Putamen (tissue), 1 donor: Measurements from ENCODE around the gene FTCDNL1.

ENCODE experiments used
- DNase-seq: peaks from one replicate; pipeline ENCODE4 v3.0.0-alpha.2; 2016; ENCODE audit warnings: low spot score

The FTCDNL1 gene

GRCh38 chr2:199850718-199851500 lies at the start of gene FTCDNL1:
FTCDNL1 (minus strand) TSS chr2:199851192; CDS start chr2:199848962, 2,230 bp downstream.
- peak; percentile 87 for DNase-seq

GRCh38 chr2:199896617-199897016 lies 45.6 kb upstream of the FTCDNL1 start:
- no peak for DNase-seq

- no peak for DNase-seq
Observed at GRCh38 chr2:199895406-199895805, 44.4 kb upstream of the FTCDNL1 start.

DNA sequence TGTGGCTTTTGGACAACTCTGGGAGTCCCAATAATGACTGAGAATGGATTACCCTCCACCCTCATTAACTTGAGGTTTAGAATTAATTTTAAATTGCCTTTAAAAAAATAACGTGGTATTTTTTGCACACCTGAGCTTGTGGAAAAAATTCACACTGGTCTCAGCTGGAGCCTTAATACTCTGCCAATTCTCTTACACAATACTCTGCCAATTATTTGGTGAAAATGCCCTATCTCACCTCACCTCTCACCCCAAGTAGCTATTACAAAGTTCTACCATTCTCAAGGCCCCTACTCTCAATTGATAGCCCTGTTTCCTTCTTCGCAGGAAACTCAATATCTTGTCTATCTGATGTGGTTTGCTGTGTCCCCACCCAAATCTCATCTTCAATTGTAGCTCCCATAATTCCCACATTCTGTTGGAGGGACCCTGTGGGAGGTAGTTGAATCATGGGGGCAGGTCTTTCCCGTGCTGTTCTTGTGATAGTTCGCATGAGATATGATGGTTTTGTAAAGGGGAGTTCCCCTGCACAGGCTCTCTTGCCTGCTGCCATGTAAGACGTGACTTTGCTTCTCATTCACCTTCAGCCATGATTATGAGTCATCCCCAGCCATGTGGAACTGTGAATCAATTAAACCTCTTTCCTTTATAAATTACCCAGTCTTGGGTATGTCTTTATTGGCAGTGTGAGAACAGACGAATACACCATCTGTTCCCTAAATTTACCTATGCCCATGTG lies 32.7 kb upstream of the FTCDNL1 start:
- DNase-seq: no peak

DNA sequence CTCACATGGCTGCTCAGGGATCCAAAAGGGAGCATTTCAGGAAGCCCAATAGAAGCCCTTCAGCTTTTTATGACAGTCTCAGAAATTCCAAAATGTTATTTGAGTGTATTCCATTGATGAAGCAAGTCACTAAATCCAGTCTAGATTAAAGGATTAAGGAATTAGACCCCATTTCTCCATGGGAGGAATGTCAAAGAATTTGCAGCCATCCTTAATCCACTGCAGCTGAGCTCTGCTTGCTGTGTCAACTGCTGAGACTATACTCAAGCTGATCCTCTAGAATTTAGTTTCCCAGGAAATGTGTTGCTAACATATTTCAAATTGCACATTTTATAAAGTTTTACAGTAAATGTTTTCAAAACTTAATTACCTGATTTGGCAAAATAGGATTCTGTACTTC lies 31.7 kb upstream of the FTCDNL1 start:
- no peak for DNase-seq

- DNase-seq: no peak
Observed at GRCh38 chr2:199875400-199875799, 24.4 kb upstream of the FTCDNL1 start.

- DNase-seq: no peak
Observed at GRCh38 chr2:199874209-199874608, 23.2 kb upstream of the FTCDNL1 start.

GRCh38 chr2:199870581-199870980 lies 19.6 kb upstream of the FTCDNL1 start:
- DNase-seq: no peak

DNA sequence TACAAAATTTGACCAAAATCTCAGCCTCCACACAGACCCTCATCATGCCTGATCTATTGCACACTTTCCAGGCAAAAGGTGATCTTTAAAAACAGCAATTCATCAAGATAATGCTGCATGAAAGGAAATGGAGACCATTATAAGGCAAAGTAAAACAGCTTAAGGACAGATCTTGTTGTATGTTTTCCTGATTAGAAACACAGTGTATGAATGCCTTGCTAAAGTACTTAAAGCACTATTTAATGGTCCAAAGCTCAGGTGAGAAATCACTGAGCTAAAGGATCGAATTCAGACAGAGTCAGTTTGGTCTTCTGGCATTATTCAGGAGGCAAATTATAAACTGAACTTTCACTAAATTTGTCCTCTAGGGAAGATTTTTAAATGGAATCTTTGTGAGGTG lies 18.7 kb upstream of the FTCDNL1 start:
- no peak for DNase-seq

- DNase-seq: no peak
Observed at GRCh38 chr2:199869227-199869541, 18.2 kb upstream of the FTCDNL1 start.

GRCh38 chr2:199868431-199869226 lies 17.6 kb upstream of the FTCDNL1 start:
- DNase-seq: no peak

DNA sequence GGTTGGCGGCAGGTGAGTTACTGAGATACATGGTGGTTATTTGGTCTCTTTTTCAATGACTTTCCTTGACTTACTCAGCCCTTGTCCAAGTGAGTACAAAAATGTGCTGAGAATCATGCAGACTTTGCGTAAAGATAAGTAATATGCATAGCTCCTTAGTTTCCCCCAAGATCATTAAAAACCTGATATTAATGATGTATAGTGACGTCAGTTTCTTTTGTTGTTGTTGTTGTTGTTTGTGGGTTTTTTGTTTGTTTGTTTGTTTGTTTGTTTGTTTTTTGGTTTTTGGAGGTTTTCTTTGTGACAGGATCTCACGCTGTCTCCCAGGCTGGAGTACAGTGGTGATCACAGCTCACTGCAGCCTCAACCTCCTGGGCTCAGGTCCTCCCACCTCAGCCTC lies 14.9 kb upstream of the FTCDNL1 start:
- no peak for DNase-seq

GRCh38 chr2:199862788-199863187 lies 11.8 kb upstream of the FTCDNL1 start:
- no peak for DNase-seq

- DNase-seq: peak; percentile 36
Observed at GRCh38 chr2:199861132-199861774, 10.3 kb upstream of the FTCDNL1 start.

GRCh38 chr2:199855812-199856211 lies 4.8 kb upstream of the FTCDNL1 start:
- no peak for DNase-seq

DNA sequence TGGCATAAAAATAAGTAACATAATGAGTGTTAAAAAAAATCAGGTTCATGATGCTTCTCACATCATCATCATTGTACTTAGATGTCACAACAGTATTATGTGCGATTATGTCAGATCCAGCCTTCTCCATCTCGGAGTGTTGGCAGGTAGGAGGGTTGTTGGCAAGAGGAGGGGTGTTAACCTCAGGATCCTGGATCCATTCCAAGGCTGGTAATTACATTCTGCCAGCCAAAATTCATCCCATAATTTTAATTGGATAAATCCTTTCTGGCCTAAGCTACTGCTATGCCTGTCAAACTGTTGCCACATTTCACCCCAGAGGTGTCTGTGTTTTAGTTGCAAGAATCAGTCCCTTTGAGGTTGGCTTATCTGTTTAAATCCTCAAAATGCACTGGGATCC lies 891 bp upstream of the FTCDNL1 start:
- DNase-seq: no peak

DNA sequence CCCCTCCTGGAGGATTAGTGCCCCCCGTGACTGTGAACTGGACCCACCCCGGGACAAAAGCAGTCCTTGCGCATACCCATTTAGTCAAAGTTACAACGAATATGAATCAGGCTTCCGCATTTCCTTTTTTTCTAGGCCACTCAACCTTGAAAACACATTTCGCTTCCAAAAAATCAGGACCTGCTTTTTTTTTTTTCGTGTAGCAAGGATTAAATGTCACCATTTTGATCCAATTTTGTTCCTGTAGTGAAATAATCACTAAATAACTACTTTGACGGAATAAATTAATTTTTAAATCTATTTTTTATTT lies 464 bp upstream of the FTCDNL1 start:
- DNase-seq: no peak

GRCh38 chr2:199850218-199850717 lies 724 bp downstream of the FTCDNL1 start:
- no peak for DNase-seq

- no peak for DNase-seq
Observed at GRCh38 chr2:199848389-199849130, 2.4 kb downstream of the FTCDNL1 start.

DNA sequence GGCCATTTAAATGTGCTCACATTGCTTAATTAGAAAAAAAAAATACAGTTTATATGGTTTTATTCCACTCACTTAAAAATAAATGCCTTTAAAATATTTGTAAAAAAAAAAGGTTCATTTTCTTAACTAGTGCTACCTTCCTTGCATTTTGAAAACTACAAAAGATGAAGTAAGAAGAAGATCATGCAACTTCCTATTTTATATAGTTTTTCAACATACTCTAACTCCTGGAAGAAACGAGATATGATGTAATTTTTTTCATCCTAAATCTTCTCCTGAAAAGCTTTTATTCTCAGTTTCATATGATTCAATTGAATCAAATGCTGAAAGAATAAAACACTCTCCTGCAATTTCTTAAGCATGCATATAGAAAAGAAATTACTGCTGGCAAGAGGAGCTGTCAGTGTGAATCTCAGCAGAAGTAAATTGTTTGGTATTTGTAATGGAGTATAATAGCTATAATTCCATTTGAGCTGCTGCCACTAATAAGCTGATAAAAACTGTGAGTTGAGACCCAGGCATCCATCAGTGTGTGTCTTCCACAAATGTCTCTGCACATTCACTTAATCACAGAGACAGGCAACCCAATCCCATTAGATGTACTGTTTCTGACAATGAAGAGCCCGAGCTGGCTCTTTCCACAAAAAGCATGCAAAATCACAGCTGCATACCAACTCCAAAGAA lies 3.7 kb downstream of the FTCDNL1 start:
- no peak for DNase-seq
